Measurements from ENCODE around the gene PMS1.

PMS1 gene

GRCh38 chr2:189819297-189819704, 35.1 kb downstream of the PMS1 start:
- no peaks in the 10 kb centered on the region for H4K20me1 ChIP-seq (ENCODE audit: insufficient read depth, low read length)
- H3K36me3 ChIP-seq (ENCODE audit: insufficient read depth, low read length) = peaks cover 32% of the 10 kb centered on the region
- H3K9ac ChIP-seq (ENCODE audit: low read length) = no peak overlapping the region
- H3K4me3 ChIP-seq (ENCODE audit: low read depth, low read length, poor library complexity, severe bottlenecking) = no peak overlapping the region
- H3K79me2 ChIP-seq (ENCODE audit: insufficient read depth, low read length) = no peaks in the 10 kb centered on the region
- no peak overlapping the region for H3K27ac ChIP-seq (ENCODE audit: low read depth, low read length, poor library complexity, severe bottlenecking)
- H3F3A ChIP-seq (ENCODE audit: insufficient read depth, low read length) = no peaks in the 10 kb centered on the region
- H3K4me2 ChIP-seq (ENCODE audit: low read length) = no peak overlapping the region
- no peaks in the 10 kb centered on the region for H3K27me3 ChIP-seq (ENCODE audit: insufficient read depth, low read length)
- H3K9me3 ChIP-seq (ENCODE audit: low read length) = no peaks in the 10 kb centered on the region
- no peak overlapping the region for H2AFZ ChIP-seq (ENCODE audit: low read length)
- H3K9me2 ChIP-seq (ENCODE audit: low read depth, low read length) = no peaks in the 10 kb centered on the region
- no peaks in the 10 kb centered on the region for H3K4me1 ChIP-seq (ENCODE audit: insufficient read depth, low read length, severe bottlenecking)
- TF ChIP-seq CTCF (IDR thresholded peaks at IDR 0.05; ENCODE audit: low read length) (no peak), EZH2 (IDR thresholded peaks at IDR 0.05; ENCODE audit: borderline replicate concordance, low read length) (no peak)

- H3K36me3 ChIP-seq (ENCODE audit: insufficient read depth, low read length) = peaks cover 42% of the 10 kb centered on the region
Observed at GRCh38 chr2:189821953-189822748, 37.9 kb downstream of the PMS1 start.

GRCh38 chr2:189824694-189825396, 40.6 kb downstream of the PMS1 start:
- Histone ChIP-seq H3K4me2 (ENCODE audit: low read length) (no peak overlapping the region), H3K4me3 (ENCODE audit: low read depth, low read length, poor library complexity, severe bottlenecking) (no peak overlapping the region), H3K27ac (ENCODE audit: low read depth, low read length, poor library complexity, severe bottlenecking) (no peak overlapping the region), H3K9me2 (ENCODE audit: low read depth, low read length) (no peaks in the 10 kb centered on the region), H2AFZ (ENCODE audit: low read length) (no peak overlapping the region), H3F3A (ENCODE audit: insufficient read depth, low read length) (no peaks in the 10 kb centered on the region), H3K79me2 (ENCODE audit: insufficient read depth, low read length) (no peaks in the 10 kb centered on the region), H4K20me1 (ENCODE audit: insufficient read depth, low read length) (no peaks in the 10 kb centered on the region), H3K9ac (ENCODE audit: low read length) (no peak overlapping the region), H3K9me3 (ENCODE audit: low read length) (no peaks in the 10 kb centered on the region), H3K4me1 (ENCODE audit: insufficient read depth, low read length, severe bottlenecking) (no peaks in the 10 kb centered on the region), H3K27me3 (ENCODE audit: insufficient read depth, low read length) (no peaks in the 10 kb centered on the region), H3K36me3 (ENCODE audit: insufficient read depth, low read length) (peaks cover 30% of the 10 kb centered on the region)
- no peak for TF ChIP-seq CTCF (IDR thresholded peaks at IDR 0.05; ENCODE audit: low read length)
- TF ChIP-seq EZH2 (IDR thresholded peaks at IDR 0.05; ENCODE audit: borderline replicate concordance, low read length) = no peak

More at GRCh38 chr2:189821953-189822748, 37.9 kb downstream of the PMS1 start:
- Histone ChIP-seq H3F3A (ENCODE audit: insufficient read depth, low read length) (no peaks in the 10 kb centered on the region), H2AFZ (ENCODE audit: low read length) (no peak overlapping the region), H3K27ac (ENCODE audit: low read depth, low read length, poor library complexity, severe bottlenecking) (no peak overlapping the region), H3K79me2 (ENCODE audit: insufficient read depth, low read length) (no peaks in the 10 kb centered on the region), H3K27me3 (ENCODE audit: insufficient read depth, low read length) (no peaks in the 10 kb centered on the region), H4K20me1 (ENCODE audit: insufficient read depth, low read length) (no peaks in the 10 kb centered on the region), H3K9me2 (ENCODE audit: low read depth, low read length) (no peaks in the 10 kb centered on the region), H3K4me3 (ENCODE audit: low read depth, low read length, poor library complexity, severe bottlenecking) (no peak overlapping the region), H3K4me1 (ENCODE audit: insufficient read depth, low read length, severe bottlenecking) (no peaks in the 10 kb centered on the region), H3K9ac (ENCODE audit: low read length) (no peak overlapping the region), H3K4me2 (ENCODE audit: low read length) (no peak overlapping the region), H3K9me3 (ENCODE audit: low read length) (no peaks in the 10 kb centered on the region)
- TF ChIP-seq CTCF (IDR thresholded peaks at IDR 0.05; ENCODE audit: low read length) = no peak
- TF ChIP-seq EZH2 (IDR thresholded peaks at IDR 0.05; ENCODE audit: borderline replicate concordance, low read length) = no peak

All from OCI-LY1 (cell line).